D721Med (cell line): ENCODE results near the gene DGKD.

Experiments used
- DNase-seq: peaks from one replicate; pipeline ENCODE4 v3.0.0; 2011; ENCODE audit warnings: low spot score; ENCODE audit not compliant: insufficient read length
- FAIRE-seq: peaks from 2 replicates; lab custom pipeline; 2011; peaks lifted over from hg19 to GRCh38; lab: Jason Lieb, UNC
- TF ChIP-seq, protein P1 (sequence below): IDR thresholded peaks from 2 replicates; pipeline ENCODE4 v1.5.1; 2012; ENCODE audit warnings: mild to moderate bottlenecking, control low read depth; ENCODE audit not compliant: insufficient read depth; ENCODE audit errors: missing control alignments

The DGKD gene

DNA sequence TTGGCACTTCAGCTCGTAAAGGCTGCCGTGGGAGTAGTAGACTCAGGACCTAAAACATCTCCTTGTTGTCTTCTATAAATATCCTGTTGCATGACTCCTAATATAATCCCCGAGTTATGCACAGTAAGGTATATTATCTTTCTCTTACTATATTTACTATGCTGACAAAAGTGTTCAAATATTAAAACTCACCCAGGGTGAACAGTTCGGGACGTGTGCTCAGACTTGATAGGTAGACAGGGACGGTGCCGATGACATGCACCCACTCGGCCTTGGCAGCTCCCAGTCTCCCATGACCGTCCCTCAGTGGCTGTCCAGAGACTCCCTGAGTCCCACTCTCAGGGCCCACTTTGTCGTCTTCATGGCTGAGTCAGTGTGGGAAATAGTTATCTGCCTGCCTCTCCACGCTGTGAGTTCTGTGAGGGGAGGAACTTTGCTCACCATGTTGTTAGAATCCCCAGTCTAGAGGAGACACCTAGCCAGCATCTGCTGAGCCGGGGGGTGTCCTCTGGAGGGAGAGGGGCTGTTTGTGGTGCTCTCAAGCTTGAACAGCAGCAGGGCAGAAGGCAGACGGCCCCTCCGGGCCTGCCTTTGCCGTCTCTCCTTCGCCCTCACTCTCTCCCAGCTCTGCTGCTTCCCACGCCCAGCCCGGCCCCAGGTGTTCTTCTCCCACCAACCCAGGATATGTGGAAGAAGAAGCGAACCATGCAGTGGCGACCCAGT is 75.0 kb downstream of the DGKD start:
- TF ChIP-seq, protein P1, sequence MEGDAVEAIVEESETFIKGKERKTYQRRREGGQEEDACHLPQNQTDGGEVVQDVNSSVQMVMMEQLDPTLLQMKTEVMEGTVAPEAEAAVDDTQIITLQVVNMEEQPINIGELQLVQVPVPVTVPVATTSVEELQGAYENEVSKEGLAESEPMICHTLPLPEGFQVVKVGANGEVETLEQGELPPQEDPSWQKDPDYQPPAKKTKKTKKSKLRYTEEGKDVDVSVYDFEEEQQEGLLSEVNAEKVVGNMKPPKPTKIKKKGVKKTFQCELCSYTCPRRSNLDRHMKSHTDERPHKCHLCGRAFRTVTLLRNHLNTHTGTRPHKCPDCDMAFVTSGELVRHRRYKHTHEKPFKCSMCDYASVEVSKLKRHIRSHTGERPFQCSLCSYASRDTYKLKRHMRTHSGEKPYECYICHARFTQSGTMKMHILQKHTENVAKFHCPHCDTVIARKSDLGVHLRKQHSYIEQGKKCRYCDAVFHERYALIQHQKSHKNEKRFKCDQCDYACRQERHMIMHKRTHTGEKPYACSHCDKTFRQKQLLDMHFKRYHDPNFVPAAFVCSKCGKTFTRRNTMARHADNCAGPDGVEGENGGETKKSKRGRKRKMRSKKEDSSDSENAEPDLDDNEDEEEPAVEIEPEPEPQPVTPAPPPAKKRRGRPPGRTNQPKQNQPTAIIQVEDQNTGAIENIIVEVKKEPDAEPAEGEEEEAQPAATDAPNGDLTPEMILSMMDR, result no peak
- FAIRE-seq (no peak), DNase-seq (no peak)

DNA sequence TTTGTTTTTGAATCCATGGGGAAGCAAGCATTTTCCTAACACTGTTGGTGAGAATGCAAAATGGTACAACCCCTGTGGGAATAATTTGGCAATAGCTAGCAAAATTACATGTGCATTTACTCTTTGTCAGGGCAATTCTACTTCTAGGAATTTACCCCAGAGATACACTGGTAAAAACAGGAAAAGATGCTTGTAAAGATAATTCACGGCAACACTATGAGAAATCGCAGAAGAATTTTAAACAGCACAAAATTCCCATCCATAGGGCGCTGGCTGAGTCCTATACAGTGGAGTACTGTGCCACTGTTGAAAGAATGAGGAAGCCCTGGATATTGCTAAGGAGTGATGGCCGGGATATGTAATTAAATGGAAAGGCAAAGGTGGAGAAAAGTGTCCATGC is 75.8 kb downstream of the DGKD start:
- FAIRE-seq, result no peak
- TF ChIP-seq, protein P1, result no peak

DNA sequence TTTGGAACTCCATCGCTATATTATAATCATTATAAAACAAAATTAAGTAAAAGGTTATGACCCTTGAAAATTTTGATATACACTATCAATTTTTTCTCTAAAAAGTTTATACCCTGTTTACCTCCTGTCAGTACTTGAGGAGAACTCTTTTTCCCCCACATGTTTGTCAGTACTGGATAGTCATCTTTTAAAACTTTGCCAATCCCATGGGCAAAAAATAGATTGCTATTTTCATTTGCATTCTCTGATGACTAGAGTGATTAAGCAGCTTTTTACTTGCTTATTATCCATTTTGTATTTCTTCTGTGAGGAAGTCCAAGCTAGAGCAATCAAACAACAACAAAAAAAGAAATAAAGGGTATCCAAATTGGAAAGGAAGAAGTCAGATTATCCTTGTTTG is 76.4 kb downstream of the DGKD start:
- FAIRE-seq (no peak), DNase-seq (no peak)
- TF ChIP-seq, protein P1, result no peak

More for the DNA sequence above, 75.8 kb downstream of the DGKD start:
- DNase-seq, result no peak

DNA sequence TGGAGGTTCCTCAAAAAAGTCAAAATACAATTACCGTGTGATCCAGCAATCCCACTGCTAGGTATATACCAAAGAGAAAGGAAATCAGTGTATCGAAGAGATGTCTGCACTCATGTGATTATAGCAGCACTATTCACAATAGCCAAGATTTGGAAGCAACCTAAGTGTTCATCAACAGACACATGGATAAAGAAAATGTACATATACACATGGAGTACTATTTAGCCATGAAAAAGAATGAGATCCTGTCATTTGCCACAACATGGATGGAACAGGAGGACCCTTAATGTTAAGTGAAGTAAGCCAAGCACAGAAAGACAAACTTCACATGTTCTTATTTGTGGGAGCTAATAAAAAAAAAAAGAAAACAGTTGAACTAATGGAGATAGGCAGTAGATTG is 78.7 kb downstream of the DGKD start:
- FAIRE-seq (no peak), DNase-seq (no peak)
- TF ChIP-seq, protein P1, result no peak

DNA sequence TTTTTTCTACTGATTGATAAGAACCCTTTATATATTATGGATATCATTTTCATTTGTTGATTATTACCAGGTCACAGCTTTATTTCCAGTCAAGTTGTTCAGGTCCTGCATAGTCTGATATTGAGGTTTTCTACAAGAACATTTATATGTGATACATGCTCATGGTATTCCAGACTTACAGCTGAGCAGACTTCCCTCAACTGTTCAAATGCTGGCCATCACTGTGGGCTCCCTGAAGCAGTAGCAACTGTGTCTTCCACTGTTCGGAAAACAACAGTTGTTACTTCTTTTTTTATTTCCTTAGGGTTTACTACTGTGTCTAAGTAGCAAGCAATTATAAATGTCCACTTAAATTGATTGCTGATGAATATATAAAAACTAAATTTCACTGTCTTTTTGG is 79.5 kb downstream of the DGKD start:
- TF ChIP-seq, protein P1, result no peak
- DNase-seq (no peak), FAIRE-seq (no peak)

DNA sequence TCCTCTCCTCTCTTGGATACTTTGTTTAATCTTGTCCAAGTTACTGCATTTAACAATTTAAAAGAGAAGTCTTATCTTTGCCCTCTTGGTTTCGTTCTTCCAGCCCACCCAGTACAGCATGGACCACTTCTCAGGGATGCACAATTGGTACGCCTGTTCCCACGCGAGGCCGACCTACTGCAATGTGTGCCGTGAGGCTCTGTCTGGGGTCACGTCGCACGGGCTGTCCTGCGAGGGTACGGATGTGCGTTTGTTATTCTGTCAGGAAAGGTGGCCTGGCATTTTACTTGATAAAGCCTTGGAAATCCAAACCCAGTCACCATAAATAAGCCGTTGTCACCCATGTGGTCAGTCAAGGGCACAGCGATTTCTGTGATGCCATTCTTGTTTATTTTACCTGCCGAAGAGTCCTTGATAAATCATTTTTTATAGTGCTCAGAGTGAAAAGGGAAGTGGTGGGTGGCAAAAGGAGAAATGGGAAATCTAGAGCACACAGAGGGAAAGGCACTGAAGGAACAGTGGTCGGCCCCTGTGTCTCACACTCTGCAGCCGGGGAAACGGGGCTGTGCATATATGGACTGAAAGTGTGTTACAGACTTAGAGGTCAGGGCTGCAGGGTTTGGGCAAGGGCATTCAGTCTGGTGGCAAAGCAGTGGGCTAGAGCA is 80.5 kb downstream of the DGKD start:
- FAIRE-seq (no peak), DNase-seq (no peak)
- TF ChIP-seq, protein P1, result no peak
